Measurements from ENCODE around the gene SRGAP2C.
"Not testable (repeated sequence)": the region's sequence is repeated elsewhere in the genome, so short reads cannot be mapped to it uniquely, and the experiment has no call there.

GRCh38 chr1:121400541-121401310 lies 216.0 kb downstream of the SRGAP2C start:
- TF ChIP-seq TAF1 (IDR thresholded peaks at IDR 0.05; ENCODE audit: low read depth); CTCF (IDR thresholded peaks at IDR 0.05; ENCODE audit: poor library complexity, severe bottlenecking); POLR2AphosphoS5 (IDR thresholded peaks at IDR 0.05); EZH2 (IDR thresholded peaks at IDR 0.05; ENCODE audit: borderline replicate concordance, insufficient read depth, low read length, poor library complexity, severe bottlenecking); RAD21 (conservative IDR thresholded peaks at IDR 0.05); EP300 (conservative IDR thresholded peaks at IDR 0.05; ENCODE audit: poor library complexity, severe bottlenecking); SMC3 (conservative IDR thresholded peaks at IDR 0.05; ENCODE audit: poor library complexity); REST (IDR thresholded peaks at IDR 0.05; ENCODE audit: borderline replicate concordance); MXI1 (conservative IDR thresholded peaks at IDR 0.05; ENCODE audit: poor library complexity, severe bottlenecking): not testable (repeated sequence)

All from neural cell (in vitro differentiated cells).